ENCODE measurements around the gene NBPF3.

Gene NBPF3

GRCh38 chr1:21497466-21498061 lies 57.6 kb downstream of the NBPF3 start:
- Histone ChIP-seq H3K4me1 (no peaks in the 10 kb centered on the region), H3K4me3 (ENCODE audit: low read depth, low read length) (no peak overlapping the region), H3K36me3 (ENCODE audit: control insufficient read depth, insufficient read depth, low read length) (no peaks in the 10 kb centered on the region), H3K4me2 (ENCODE audit: low read length) (no peak overlapping the region), H3K9ac (no peak overlapping the region), H3K27ac (no peak overlapping the region), H2AFZ (peak overlapping the region; percentile 11), H3K9me3 (ENCODE audit: control insufficient read depth, low read length) (no peaks in the 10 kb centered on the region), H3K79me2 (no peaks in the 10 kb centered on the region), H3K27me3 (ENCODE audit: control insufficient read depth, insufficient read depth, low read length) (no peaks in the 10 kb centered on the region)
- TF ChIP-seq CTCF (IDR thresholded peaks at IDR 0.05), result peak; percentile 8

GRCh38 chr1:21499283-21499950 lies 59.5 kb downstream of the NBPF3 start:
- H3K36me3 ChIP-seq (ENCODE audit: control insufficient read depth, insufficient read depth, low read length), result no peaks in the 10 kb centered on the region
- H3K4me3 ChIP-seq (ENCODE audit: low read depth, low read length), result no peak overlapping the region
- no peak overlapping the region for H3K4me2 ChIP-seq (ENCODE audit: low read length)

GRCh38 chr1:21503706-21504377 lies 63.9 kb downstream of the NBPF3 start:
- Histone ChIP-seq H3K4me2 (ENCODE audit: low read length) (no peak overlapping the region), H3K4me3 (ENCODE audit: low read depth, low read length) (no peak overlapping the region), H3K27ac (no peak overlapping the region), H2AFZ (no peak overlapping the region), H3K4me1 (no peaks in the 10 kb centered on the region), H3K9ac (no peak overlapping the region), H3K9me3 (ENCODE audit: control insufficient read depth, low read length) (no peaks in the 10 kb centered on the region), H3K36me3 (ENCODE audit: control insufficient read depth, insufficient read depth, low read length) (no peaks in the 10 kb centered on the region), H3K27me3 (ENCODE audit: control insufficient read depth, insufficient read depth, low read length) (no peaks in the 10 kb centered on the region), H3K79me2 (no peaks in the 10 kb centered on the region)
- no peak for TF ChIP-seq CTCF (IDR thresholded peaks at IDR 0.05)

More at GRCh38 chr1:21499283-21499950, 59.5 kb downstream of the NBPF3 start:
- Histone ChIP-seq H2AFZ (no peak overlapping the region), H3K9ac (no peak overlapping the region), H3K79me2 (no peaks in the 10 kb centered on the region), H3K27ac (no peak overlapping the region), H3K27me3 (ENCODE audit: control insufficient read depth, insufficient read depth, low read length) (no peaks in the 10 kb centered on the region), H3K9me3 (ENCODE audit: control insufficient read depth, low read length) (no peaks in the 10 kb centered on the region), H3K4me1 (no peaks in the 10 kb centered on the region)
- TF ChIP-seq CTCF (IDR thresholded peaks at IDR 0.05), result no peak

- H3K4me2 ChIP-seq (ENCODE audit: low read length), result no peak overlapping the region
- H3K9me3 ChIP-seq (ENCODE audit: control insufficient read depth, low read length), result no peaks in the 10 kb centered on the region
- no peak overlapping the region for H3K27ac ChIP-seq
- no peak overlapping the region for H3K9ac ChIP-seq
- no peak overlapping the region for H3K4me3 ChIP-seq (ENCODE audit: low read depth, low read length)
- no peaks in the 10 kb centered on the region for H3K79me2 ChIP-seq
- no peak for TF ChIP-seq CTCF (IDR thresholded peaks at IDR 0.05)
- no peaks in the 10 kb centered on the region for H3K4me1 ChIP-seq
- H2AFZ ChIP-seq, result no peak overlapping the region
- no peaks in the 10 kb centered on the region for H3K36me3 ChIP-seq (ENCODE audit: control insufficient read depth, insufficient read depth, low read length)
- H3K27me3 ChIP-seq (ENCODE audit: control insufficient read depth, insufficient read depth, low read length), result no peaks in the 10 kb centered on the region
Observed at GRCh38 chr1:21506804-21507203, 66.9 kb downstream of the NBPF3 start.
